AG20443 (cell line): ENCODE measurements around the gene GNL3.
A peak's percentile ranks its signal among the peaks of the same experiment; 100 is the strongest.
"Not testable (repeated sequence)": the region's sequence is repeated elsewhere in the genome, so short reads cannot be mapped to it uniquely, and the experiment has no call there.

Source experiments
- DNase-seq: peaks from one replicate; pipeline ENCODE4 v3.0.0; 2012; ENCODE audit warnings: low spot score, mixed read lengths

Gene GNL3

GRCh38 chr3:52721002-52721729 lies 35.3 kb downstream of the GNL3 start:
- DNase-seq: no peak

- DNase-seq: no peak
These were observed 35.8 kb downstream of the GNL3 start for GRCh38 chr3:52721730-52722008.

- DNase-seq: no peak
These were observed 36.7 kb downstream of the GNL3 start for GRCh38 chr3:52722491-52722890.

GRCh38 chr3:52723935-52724334 lies 38.1 kb downstream of the GNL3 start:
- no peak for DNase-seq

- DNase-seq: no peak
These were observed 38.7 kb downstream of the GNL3 start for GRCh38 chr3:52724511-52724910.

- DNase-seq: not testable (repeated sequence)
These were observed 42.9 kb downstream of the GNL3 start for GRCh38 chr3:52728753-52729152.

GRCh38 chr3:52730681-52731080 lies 44.8 kb downstream of the GNL3 start:
- DNase-seq: no peak

GRCh38 chr3:52731590-52731989 lies 45.8 kb downstream of the GNL3 start:
- DNase-seq: no peak

GRCh38 chr3:52733256-52733891 lies 47.5 kb downstream of the GNL3 start:
- no peak for DNase-seq

GRCh38 chr3:52739730-52740129 lies 53.9 kb downstream of the GNL3 start:
- no peak for DNase-seq

- peak; percentile 62 for DNase-seq
These were observed 56.7 kb downstream of the GNL3 start for GRCh38 chr3:52742418-52743041.

- peak; percentile 6 for DNase-seq
These were observed 57.3 kb downstream of the GNL3 start for GRCh38 chr3:52743152-52743551.

GRCh38 chr3:52743721-52744120 lies 57.9 kb downstream of the GNL3 start:
- no peak for DNase-seq
